Chondrocyte (in vitro differentiated cells): ENCODE data around the gene DYNLT5. TPM values are rescaled to one million over a fixed set of nuclear protein-coding genes. Genes with fewer than 3 reads are reported as not detected.

Source experiments
- DNase-seq: peaks from one replicate; pipeline ENCODE4 v3.0.0; 2021; ENCODE audit warnings: mixed read lengths, low spot score
- H3K27ac Mint-ChIP-seq: one replicate; pipeline ENCODE4 v1.8.0; 2021; ENCODE audit warnings: mild to moderate bottlenecking, moderate library complexity, mixed read lengths; ENCODE audit not compliant: unreplicated experiment
- H3K27me3 Mint-ChIP-seq: 2 replicates; pipeline ENCODE4 v1.8.0; 2021; ENCODE audit warnings: low read depth, mixed read lengths
- H3K36me3 Mint-ChIP-seq: 2 replicates; pipeline ENCODE4 v1.8.0; 2021; ENCODE audit warnings: low read depth, mixed read lengths
- H3K4me1 Mint-ChIP-seq: 2 replicates; pipeline ENCODE4 v1.8.0; 2021; ENCODE audit warnings: low read depth, mild to moderate bottlenecking, mixed read lengths
- H3K4me3 Mint-ChIP-seq: one replicate; pipeline ENCODE4 v1.8.0; 2021; ENCODE audit warnings: mild to moderate bottlenecking, moderate library complexity, mixed read lengths; ENCODE audit not compliant: unreplicated experiment
- H3K9me3 Mint-ChIP-seq: 2 replicates; pipeline ENCODE4 v1.8.0; 2021; ENCODE audit warnings: low read depth, mixed read lengths
- CTCF ChIP-seq: fragments of 200-600 bp; sonication (generic); IDR thresholded peaks from 2 replicates; pipeline ENCODE4 v1.5.0; 2021; ENCODE audit warnings: antibody characterized with exemption, mild to moderate bottlenecking, moderate library complexity
- total RNA-seq: library from RNA; stranded (reverse); gene quantifications from 3 replicates; pipeline ENCODE4 v1.2.1, GENCODE V29; 2021

The DYNLT5 gene
- total RNA-seq, 1 donor from 2014 or later = not detected

GRCh38 chr1:66751160-66751559, 1.1 kb upstream of the DYNLT5 start:
- TF ChIP-seq CTCF = no peak
- H3K4me3 Mint-ChIP-seq = no peak overlapping the region
- H3K9me3 Mint-ChIP-seq = no peaks in the 10 kb centered on the region
- peaks cover 20% of the 10 kb centered on the region for H3K4me1 Mint-ChIP-seq
- H3K27me3 Mint-ChIP-seq = no peaks in the 10 kb centered on the region
- no peak for DNase-seq
- no peak overlapping the region for H3K27ac Mint-ChIP-seq
- peaks cover 1% of the 10 kb centered on the region for H3K36me3 Mint-ChIP-seq

GRCh38 chr1:66752671-66753371, 562 bp downstream of the DYNLT5 start:
- Mint-ChIP-seq H3K4me3 (peak overlapping the region; percentile 72), H3K27ac (no peak overlapping the region), H3K27me3 (no peaks in the 10 kb centered on the region), H3K9me3 (no peaks in the 10 kb centered on the region), H3K36me3 (no peaks in the 10 kb centered on the region), H3K4me1 (peaks cover 17% of the 10 kb centered on the region)
- no peak for TF ChIP-seq CTCF
- no peak for DNase-seq

GRCh38 chr1:66757722-66758240, 5.5 kb downstream of the DYNLT5 start:
- H3K9me3 Mint-ChIP-seq = peaks cover 4% of the 10 kb centered on the region
- H3K27me3 Mint-ChIP-seq = no peaks in the 10 kb centered on the region
- TF ChIP-seq CTCF = no peak
- H3K4me3 Mint-ChIP-seq = no peak overlapping the region
- H3K27ac Mint-ChIP-seq = no peak overlapping the region
- no peak for DNase-seq
- H3K4me1 Mint-ChIP-seq = peaks cover 4% of the 10 kb centered on the region
- peaks cover 2% of the 10 kb centered on the region for H3K36me3 Mint-ChIP-seq

- no peak for TF ChIP-seq CTCF
- Mint-ChIP-seq H3K9me3 (peaks cover 7% of the 10 kb centered on the region), H3K4me1 (no peaks in the 10 kb centered on the region), H3K36me3 (peaks cover 2% of the 10 kb centered on the region), H3K27me3 (no peaks in the 10 kb centered on the region), H3K4me3 (no peak overlapping the region), H3K27ac (no peak overlapping the region)
- DNase-seq = no peak
Observed at GRCh38 chr1:66758241-66758755, 6.0 kb downstream of the DYNLT5 start.

- no peak overlapping the region for H3K4me3 Mint-ChIP-seq
- no peaks in the 10 kb centered on the region for H3K4me1 Mint-ChIP-seq
Observed at GRCh38 chr1:66760506-66760905, 8.2 kb downstream of the DYNLT5 start.

More at GRCh38 chr1:66760506-66760905, 8.2 kb downstream of the DYNLT5 start:
- Mint-ChIP-seq H3K27me3 (no peaks in the 10 kb centered on the region), H3K9me3 (peaks cover 7% of the 10 kb centered on the region), H3K36me3 (peaks cover 2% of the 10 kb centered on the region), H3K27ac (no peak overlapping the region)
- no peak for TF ChIP-seq CTCF
- DNase-seq = no peak
